Esophagus squamous epithelium (tissue), 4 donors: ENCODE measurements around the gene CKMT1A.
"Not testable (repeated sequence)": the region's sequence is repeated elsewhere in the genome, so short reads cannot be mapped to it uniquely, and the experiment has no call there.

Experiments used
- CTCF ChIP-seq, 6 experiments: fragments of 450-650 bp in 4 of 6; fragments of 200-600 bp in 2 of 6; sonication (generic) in 2 of 6; IDR thresholded peaks; one replicate each; pipeline ENCODE4 v1.5.1; 2016 to 2019; ENCODE audit warnings: antibody characterized with exemption in 6 of 6, mild to moderate bottlenecking in 4 of 6, moderate library complexity in 4 of 6
- POLR2A ChIP-seq, 4 donors: fragments of 450-650 bp; IDR thresholded peaks; one replicate each; pipeline ENCODE4 v1.6.1; 2017; ENCODE audit warnings: antibody characterized with exemption in 4 of 4, mild to moderate bottlenecking in 4 of 4, moderate library complexity in 3 of 4

GRCh38 chr15:43663333-43663732, 30.3 kb upstream of the CKMT1A start:
- not testable (repeated sequence) for TF ChIP-seq CTCF, POLR2A (IDR thresholded peaks at IDR 0.05)
